ENCODE results near the gene PIK3C2G.

- TF ChIP-seq CTCF (IDR thresholded peaks at IDR 0.05) = no peak
- no peak for TF ChIP-seq POLR2A (IDR thresholded peaks at IDR 0.05)
Observed at GRCh38 chr12:18427520-18427919, 166.2 kb downstream of the PIK3C2G start.

Data from thyroid gland (tissue), 4 donors.